Keratinocyte (primary cell): ENCODE data around the gene EBF4. TPM values are rescaled to one million over a fixed set of nuclear protein-coding genes. Genes with fewer than 3 reads are reported as not detected.

ENCODE experiments used
- DNase-seq: peaks from one replicate; pipeline ENCODE4 v3.0.0-alpha.2; 2011; ENCODE audit warnings: low read depth, missing footprints, low spot score
- FAIRE-seq: peaks from 2 replicates; lab custom pipeline; 2011; peaks lifted over from hg19 to GRCh38; lab: Jason Lieb, UNC
- H2AFZ ChIP-seq: 2 replicates; pipeline ENCODE4 v1.6.0; 2012; ENCODE audit warnings: low read length, control low read depth, inconsistent platforms; ENCODE audit not compliant: control insufficient read depth
- H3K27ac ChIP-seq: 2 replicates; pipeline ENCODE4 v1.5.1; 2011; ENCODE audit warnings: low read length; ENCODE audit not compliant: control insufficient read depth, insufficient read depth
- H3K27me3 ChIP-seq: 3 replicates; pipeline ENCODE4 v1.6.0; 2011; ENCODE audit warnings: low read length; ENCODE audit not compliant: control insufficient read depth, insufficient read depth; ENCODE audit errors: extremely low read depth
- H3K36me3 ChIP-seq, 2 experiments: 2 replicates in 1 of 2; 3 replicates in 1 of 2; pipeline ENCODE4 v1.5.1; 2011; ENCODE audit warnings: low read length in 2 of 2, mild to moderate bottlenecking in 1 of 2; ENCODE audit not compliant: control insufficient read depth in 2 of 2, insufficient read depth in 2 of 2; ENCODE audit errors: extremely low read depth in 1 of 2
- H3K4me1 ChIP-seq: 3 replicates; pipeline ENCODE4 v1.5.1; 2011; ENCODE audit warnings: low read length; ENCODE audit not compliant: control insufficient read depth, insufficient read depth; ENCODE audit errors: extremely low read depth
- H3K4me2 ChIP-seq: 3 replicates; pipeline ENCODE4 v1.6.0; 2011; ENCODE audit warnings: low read depth, low read length; ENCODE audit not compliant: control insufficient read depth, insufficient read depth; ENCODE audit errors: extremely low read depth
- H3K4me3 ChIP-seq, 3 experiments: fragments of 200-600 bp in 1 of 3; sonication (generic) in 1 of 3; 2 replicates in 2 of 3; 3 replicates in 1 of 3; pipeline ENCODE4 v1.5.1; 2011 to 2016; ENCODE audit warnings: low read length in 3 of 3, mild to moderate bottlenecking in 3 of 3, control low read depth in 2 of 3, inconsistent platforms in 1 of 3, low read depth in 1 of 3, mixed read lengths in 1 of 3, mixed run types in 1 of 3, moderate library complexity in 1 of 3; ENCODE audit not compliant: control insufficient read depth in 2 of 3, insufficient read depth in 2 of 3; ENCODE audit errors: extremely low read depth in 1 of 3
- H3K79me2 ChIP-seq: 2 replicates; pipeline ENCODE4 v1.6.0; 2012; ENCODE audit warnings: low read length; ENCODE audit not compliant: control insufficient read depth, insufficient read depth
- H3K9ac ChIP-seq: 3 replicates; pipeline ENCODE4 v1.6.0; 2011; ENCODE audit warnings: low read length; ENCODE audit not compliant: control insufficient read depth, insufficient read depth; ENCODE audit errors: extremely low read depth
- H3K9me1 ChIP-seq: 3 replicates; pipeline ENCODE4 v1.6.0; 2011; ENCODE audit warnings: low read length; ENCODE audit not compliant: control insufficient read depth, insufficient read depth; ENCODE audit errors: extremely low read depth
- H3K9me3 ChIP-seq: 2 replicates; pipeline ENCODE4 v1.5.1; 2012; ENCODE audit warnings: low read depth, low read length; ENCODE audit not compliant: control insufficient read depth
- H4K20me1 ChIP-seq: 3 replicates; pipeline ENCODE4 v1.6.0; 2011; ENCODE audit warnings: low read length; ENCODE audit not compliant: control insufficient read depth, insufficient read depth; ENCODE audit errors: extremely low read depth
- EZH2 ChIP-seq: IDR thresholded peaks from one replicate; pipeline ENCODE4 v1.6.1; 2012; ENCODE audit warnings: inconsistent platforms, mild to moderate bottlenecking, low read length, moderate library complexity
- dilution Hi-C: fragments of 300-500 bp; cut with MboI; formaldehyde crosslinking; loops from one replicate; pipeline ENCODE4 v1.7.0; 2020; ENCODE audit warnings: low sequenced_read_pairs; ENCODE audit not compliant: extremely low pct_ligation_motif_present
- polyA plus RNA-seq, 5 experiments: library from polyadenylated mRNA; depleted of rRNA in 3 of 5; stranded (reverse) in 3 of 5; stranded (forward) in 1 of 5; unstranded in 1 of 5; fragments of >200 nt; gene quantifications; 1 replicate in 1 of 5; 2 replicates in 3 of 5; 3 replicates in 1 of 5; pipeline versions ENCODE4 v1.2.1 to v1.2.3, GENCODE V29; 2011 to 2012; ENCODE audit warnings: missing spikeins in 2 of 5, low read depth in 1 of 5, low replicate concordance in 1 of 5
- TF ChIP-seq, protein P1 (sequence below), 3 experiments: IDR thresholded peaks in 1 of 3; conservative IDR thresholded peaks in 1 of 3; optimal IDR thresholded peaks in 1 of 3; 2 replicates in 2 of 3; 3 replicates in 1 of 3; pipeline versions ENCODE3 to v1.5.1; 2011; ENCODE audit warnings: low read length in 3 of 3, mild to moderate bottlenecking in 3 of 3, moderate library complexity in 2 of 3, control low read depth in 1 of 3, inconsistent platforms in 1 of 3; ENCODE audit not compliant: insufficient read depth in 2 of 3; ENCODE audit errors: extremely low read depth in 1 of 3

The EBF4 gene
- polyA plus RNA-seq, 1 donor (not counting 4 experiments of a cell fraction or from before 2014, with no cell fraction given): not detected

DNA sequence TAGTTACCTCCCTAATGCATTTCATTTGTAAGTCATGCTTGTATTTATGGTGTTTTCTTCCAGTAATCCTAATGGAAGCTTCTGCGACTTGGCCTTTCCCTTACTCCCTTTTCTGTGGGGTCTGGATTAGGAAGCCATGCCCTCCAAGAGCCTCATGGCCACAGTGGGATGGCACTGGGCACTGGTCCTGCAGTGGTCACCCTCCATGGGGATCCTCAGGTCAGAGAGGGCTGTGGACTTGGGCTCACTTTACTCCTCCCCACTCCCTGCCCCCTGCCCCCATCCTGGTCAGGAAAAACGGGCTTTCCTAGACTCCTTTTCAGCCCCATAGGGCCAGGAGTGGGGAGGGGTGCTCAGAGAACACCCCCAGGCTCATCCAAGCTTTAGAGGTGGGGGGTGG lies 49.9 kb downstream of the EBF4 start:
- no peak for DNase-seq
- no peak for FAIRE-seq

GRCh38 chr20:2742934-2743559 lies 50.5 kb downstream of the EBF4 start:
- Histone ChIP-seq H3K36me3 (no peaks in the 10 kb centered on the region), H4K20me1 (no peaks in the 10 kb centered on the region), H3K4me3 (no peak overlapping the region), H3K79me2 (no peaks in the 10 kb centered on the region), H3K4me1 (no peaks in the 10 kb centered on the region), H3K9me1 (no peaks in the 10 kb centered on the region), H2AFZ (no peak overlapping the region), H3K9ac (no peak overlapping the region), H3K27me3 (peaks cover 24% of the 10 kb centered on the region), H3K27ac (no peak overlapping the region), H3K9me3 (no peaks in the 10 kb centered on the region), H3K4me2 (no peak overlapping the region)
- no peak for FAIRE-seq
- dilution Hi-C loops: no loop called here
- TF ChIP-seq EZH2: no peak
- TF ChIP-seq, protein P1, sequence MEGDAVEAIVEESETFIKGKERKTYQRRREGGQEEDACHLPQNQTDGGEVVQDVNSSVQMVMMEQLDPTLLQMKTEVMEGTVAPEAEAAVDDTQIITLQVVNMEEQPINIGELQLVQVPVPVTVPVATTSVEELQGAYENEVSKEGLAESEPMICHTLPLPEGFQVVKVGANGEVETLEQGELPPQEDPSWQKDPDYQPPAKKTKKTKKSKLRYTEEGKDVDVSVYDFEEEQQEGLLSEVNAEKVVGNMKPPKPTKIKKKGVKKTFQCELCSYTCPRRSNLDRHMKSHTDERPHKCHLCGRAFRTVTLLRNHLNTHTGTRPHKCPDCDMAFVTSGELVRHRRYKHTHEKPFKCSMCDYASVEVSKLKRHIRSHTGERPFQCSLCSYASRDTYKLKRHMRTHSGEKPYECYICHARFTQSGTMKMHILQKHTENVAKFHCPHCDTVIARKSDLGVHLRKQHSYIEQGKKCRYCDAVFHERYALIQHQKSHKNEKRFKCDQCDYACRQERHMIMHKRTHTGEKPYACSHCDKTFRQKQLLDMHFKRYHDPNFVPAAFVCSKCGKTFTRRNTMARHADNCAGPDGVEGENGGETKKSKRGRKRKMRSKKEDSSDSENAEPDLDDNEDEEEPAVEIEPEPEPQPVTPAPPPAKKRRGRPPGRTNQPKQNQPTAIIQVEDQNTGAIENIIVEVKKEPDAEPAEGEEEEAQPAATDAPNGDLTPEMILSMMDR (optimal IDR thresholded peaks at IDR 0.05 in 1 of 3, IDR thresholded peaks at IDR 0.05 in 1 of 3, conservative IDR thresholded peaks at IDR 0.05 in 1 of 3; ENCODE audit: extremely low read depth in 1 of 3, insufficient read depth in 2 of 3, low read length in 3 of 3): peak; percentile 81 to 95 (median 84)
- DNase-seq: peak; percentile 15

More for the DNA sequence above, 49.9 kb downstream of the EBF4 start:
- Histone ChIP-seq H3K36me3 (no peaks in the 10 kb centered on the region), H3K27ac (no peak overlapping the region), H3K4me3 (no peak overlapping the region), H3K4me2 (no peak overlapping the region), H4K20me1 (no peaks in the 10 kb centered on the region), H2AFZ (no peak overlapping the region), H3K9me3 (no peaks in the 10 kb centered on the region), H3K79me2 (no peaks in the 10 kb centered on the region), H3K4me1 (no peaks in the 10 kb centered on the region), H3K9ac (no peak overlapping the region), H3K9me1 (no peaks in the 10 kb centered on the region), H3K27me3 (peaks cover 20% of the 10 kb centered on the region)
- TF ChIP-seq, protein P1 (optimal IDR thresholded peaks at IDR 0.05 in 1 of 3, IDR thresholded peaks at IDR 0.05 in 1 of 3, conservative IDR thresholded peaks at IDR 0.05 in 1 of 3; ENCODE audit: extremely low read depth in 1 of 3, insufficient read depth in 2 of 3, low read length in 3 of 3): no peak
- dilution Hi-C loops: no loop called here
